ENCODE measurements around the gene CDK10. TPM values are rescaled to one million over a fixed set of nuclear protein-coding genes. Genes with fewer than 3 reads are reported as not detected.
A peak's percentile ranks its signal among the peaks of the same experiment; 100 is the strongest.

The CDK10 gene
- polyA plus RNA-seq, 3 donors from 2014 or later = 28.0 to 42.7 (median 35.2) TPM

GRCh38 chr16:89732142-89732917, 45.8 kb downstream of the CDK10 start:
- Mint-ChIP-seq H3K9me3 (no peaks in the 10 kb centered on the region), H3K36me3 (peaks cover 19 to 57% (median 27%) of the 10 kb centered on the region in 3 donors), H3K27ac (peak overlapping the region; percentile 62 to 79 (median 74)), H3K27me3 (ENCODE audit: low read depth in 3 of 3) (peaks cover 22 to 39% (median 30%) of the 10 kb centered on the region in 3 donors), H3K4me1 (peaks cover 64 to 71% of the 10 kb centered on the region in 2 donors), H3K4me3 (peak overlapping the region in 2 of 5 donors; percentile 33 to 45)
- DNase-seq = no peak

DNA sequence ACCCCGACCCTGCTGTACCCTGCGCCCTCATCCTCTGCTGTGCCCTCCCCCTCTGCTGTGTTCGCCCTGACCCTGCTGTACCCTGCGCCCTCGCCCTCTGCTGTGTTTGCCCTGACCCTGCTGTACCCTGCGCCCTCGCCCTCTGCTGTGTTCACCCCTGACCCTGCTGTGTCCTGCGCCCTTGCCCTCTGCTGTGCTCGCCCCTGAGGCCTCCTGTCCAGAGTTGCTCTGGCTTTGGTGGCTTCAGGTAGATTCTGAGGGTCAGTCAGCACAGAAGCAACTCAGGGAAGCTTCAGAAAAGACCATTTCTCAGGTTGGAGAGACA, 46.4 kb downstream of the CDK10 start:
- Mint-ChIP-seq H3K27ac (peak overlapping the region; percentile 45 to 75 (median 68)), H3K36me3 (peaks cover 21 to 57% (median 27%) of the 10 kb centered on the region in 3 donors), H3K27me3 (ENCODE audit: low read depth in 3 of 3) (peaks cover 22 to 39% (median 31%) of the 10 kb centered on the region in 3 donors), H3K4me3 (peak overlapping the region in 1 of 5 donors; percentile 12), H3K9me3 (no peaks in the 10 kb centered on the region), H3K4me1 (peaks cover 64 to 71% of the 10 kb centered on the region in 2 donors)
- no peak for DNase-seq

DNA sequence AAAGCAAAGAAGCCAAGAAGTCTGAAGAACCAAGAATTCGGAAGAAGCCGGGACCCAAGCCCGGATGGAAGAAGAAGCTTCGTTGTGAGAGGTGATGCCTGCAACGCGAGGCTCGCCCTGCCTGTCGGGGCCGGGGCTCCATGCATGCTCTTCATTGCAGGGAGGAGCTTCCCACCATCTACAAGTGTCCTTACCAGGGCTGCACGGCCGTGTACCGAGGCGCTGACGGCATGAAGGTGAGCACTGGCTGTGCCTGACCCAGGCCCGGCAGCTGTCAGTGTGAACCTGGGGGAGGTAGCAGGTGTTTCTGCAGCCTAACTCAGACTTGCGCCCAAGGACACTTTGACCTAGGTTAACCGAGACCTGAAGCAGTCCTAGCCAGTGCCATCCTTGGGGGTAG, 46.8 kb downstream of the CDK10 start:
- no peak for DNase-seq
- Mint-ChIP-seq H3K9me3 (no peaks in the 10 kb centered on the region), H3K4me3 (peak overlapping the region in 1 of 5 donors; percentile 12), H3K36me3 (peaks cover 21 to 60% (median 28%) of the 10 kb centered on the region in 3 donors), H3K4me1 (peaks cover 66 to 73% of the 10 kb centered on the region in 2 donors), H3K27me3 (ENCODE audit: low read depth in 3 of 3) (peaks cover 22 to 36% (median 32%) of the 10 kb centered on the region in 3 donors), H3K27ac (peak overlapping the region in 4 of 6 donors; percentile 45 to 74 (median 66))

- Mint-ChIP-seq H3K9me3 (no peaks in the 10 kb centered on the region), H3K4me3 (no peak overlapping the region), H3K27me3 (ENCODE audit: low read depth in 3 of 3) (peaks cover 24 to 34% (median 34%) of the 10 kb centered on the region in 3 donors), H3K27ac (peak overlapping the region in 2 of 6 donors; percentile 35 to 60), H3K36me3 (peaks cover 21 to 63% (median 28%) of the 10 kb centered on the region in 3 donors), H3K4me1 (peaks cover 69 to 75% of the 10 kb centered on the region in 2 donors)
- no peak for DNase-seq
These were observed 47.3 kb downstream of the CDK10 start for GRCh38 chr16:89733792-89734191.

GRCh38 chr16:89736554-89736953, 50.1 kb downstream of the CDK10 start:
- H3K27me3 Mint-ChIP-seq (ENCODE audit: low read depth in 3 of 3) = peaks cover 25 to 36% (median 25%) of the 10 kb centered on the region in 3 donors
- H3K36me3 Mint-ChIP-seq = peaks cover 22 to 65% (median 28%) of the 10 kb centered on the region in 3 donors
- peaks cover 68 to 73% of the 10 kb centered on the region in 2 donors for H3K4me1 Mint-ChIP-seq
- H3K9me3 Mint-ChIP-seq = no peaks in the 10 kb centered on the region
- peak overlapping the region; percentile 81 to 95 (median 90) for H3K27ac Mint-ChIP-seq
- H3K4me3 Mint-ChIP-seq = peak overlapping the region; percentile 57 to 79 (median 72)
- no peak for DNase-seq

- Mint-ChIP-seq H3K4me3 (peak overlapping the region; percentile 57 to 79 (median 72)), H3K9me3 (no peaks in the 10 kb centered on the region), H3K36me3 (peaks cover 17 to 57% (median 22%) of the 10 kb centered on the region in 3 donors), H3K4me1 (peaks cover 60 to 65% of the 10 kb centered on the region in 2 donors), H3K27me3 (ENCODE audit: low read depth in 3 of 3) (peaks cover 25 to 36% (median 25%) of the 10 kb centered on the region in 3 donors), H3K27ac (peak overlapping the region; percentile 81 to 95 (median 90))
- peak; percentile 68 to 80 (median 75) for DNase-seq
These were observed 51.0 kb downstream of the CDK10 start for GRCh38 chr16:89737341-89738071.

GRCh38 chr16:89738072-89738377, 51.5 kb downstream of the CDK10 start:
- no peak for DNase-seq
- H3K9me3 Mint-ChIP-seq = no peaks in the 10 kb centered on the region
- H3K27ac Mint-ChIP-seq = peak overlapping the region; percentile 81 to 95 (median 90)
- H3K36me3 Mint-ChIP-seq = peaks cover 17 to 55% (median 18%) of the 10 kb centered on the region in 3 donors
- peak overlapping the region; percentile 57 to 79 (median 72) for H3K4me3 Mint-ChIP-seq
- H3K27me3 Mint-ChIP-seq (ENCODE audit: low read depth in 3 of 3) = peaks cover 22 to 32% (median 25%) of the 10 kb centered on the region in 3 donors
- peaks cover 60 to 65% of the 10 kb centered on the region in 2 donors for H3K4me1 Mint-ChIP-seq

GRCh38 chr16:89738538-89739317, 52.2 kb downstream of the CDK10 start:
- no peak for DNase-seq
- H3K4me3 Mint-ChIP-seq = no peak overlapping the region
- peak overlapping the region; percentile 23 to 95 (median 90) for H3K27ac Mint-ChIP-seq
- H3K36me3 Mint-ChIP-seq = peaks cover 16 to 51% (median 17%) of the 10 kb centered on the region in 3 donors
- peaks cover 18 to 27% (median 25%) of the 10 kb centered on the region in 3 donors for H3K27me3 Mint-ChIP-seq (ENCODE audit: low read depth in 3 of 3)
- H3K4me1 Mint-ChIP-seq = peaks cover 60 to 67% of the 10 kb centered on the region in 2 donors
- no peaks in the 10 kb centered on the region for H3K9me3 Mint-ChIP-seq

DNA sequence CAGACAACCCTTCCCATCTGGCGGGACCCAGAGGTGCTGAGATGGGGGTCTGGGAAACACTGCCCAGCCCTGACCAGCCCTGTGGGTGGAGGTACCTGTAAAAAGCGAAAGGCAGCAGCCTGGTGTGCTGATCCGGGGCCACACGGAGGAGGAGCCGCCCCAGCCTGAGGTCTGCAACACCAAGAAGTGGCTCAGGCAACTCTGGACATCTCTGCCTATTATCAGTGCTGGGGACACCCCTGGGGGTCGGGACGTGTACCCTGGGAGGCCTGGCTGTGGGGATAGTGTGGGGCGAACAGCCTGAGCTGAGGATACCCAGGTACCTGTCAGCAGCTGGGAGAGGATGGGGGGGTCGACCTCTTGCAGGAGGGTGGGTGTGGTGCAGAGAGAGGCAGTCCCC, 52.9 kb downstream of the CDK10 start:
- Mint-ChIP-seq H3K27ac (peak overlapping the region in 5 of 6 donors; percentile 23 to 89 (median 60)), H3K4me1 (peaks cover 58 to 63% of the 10 kb centered on the region in 2 donors), H3K27me3 (ENCODE audit: low read depth in 3 of 3) (peaks cover 18 to 27% (median 25%) of the 10 kb centered on the region in 3 donors), H3K9me3 (no peaks in the 10 kb centered on the region), H3K4me3 (no peak overlapping the region), H3K36me3 (peaks cover 15 to 45% (median 16%) of the 10 kb centered on the region in 3 donors)
- no peak for DNase-seq

GRCh38 chr16:89741342-89742014, 55.0 kb downstream of the CDK10 start:
- Mint-ChIP-seq H3K36me3 (peaks cover 12 to 38% (median 12%) of the 10 kb centered on the region in 3 donors), H3K27me3 (ENCODE audit: low read depth in 3 of 3) (peaks cover 15 to 25% (median 19%) of the 10 kb centered on the region in 3 donors), H3K4me3 (no peak overlapping the region), H3K4me1 (peaks cover 45 to 51% of the 10 kb centered on the region in 2 donors), H3K9me3 (no peaks in the 10 kb centered on the region), H3K27ac (peak overlapping the region; percentile 22 to 76 (median 46))
- no peak for DNase-seq

- peaks cover 8 to 13% (median 10%) of the 10 kb centered on the region in 3 donors for H3K27me3 Mint-ChIP-seq (ENCODE audit: low read depth in 3 of 3)
- H3K27ac Mint-ChIP-seq = peak overlapping the region; percentile 29 to 83 (median 76)
- no peak for DNase-seq
- no peak overlapping the region for H3K4me3 Mint-ChIP-seq
- no peaks in the 10 kb centered on the region for H3K9me3 Mint-ChIP-seq
- peaks cover 31 to 36% of the 10 kb centered on the region in 2 donors for H3K4me1 Mint-ChIP-seq
- peaks cover 5 to 29% (median 7%) of the 10 kb centered on the region in 3 donors for H3K36me3 Mint-ChIP-seq
These were observed 56.5 kb downstream of the CDK10 start for GRCh38 chr16:89742948-89743347.

- peaks cover 12 to 21% of the 10 kb centered on the region in 2 donors for H3K4me1 Mint-ChIP-seq
- H3K4me3 Mint-ChIP-seq = no peak overlapping the region
- peaks cover 4 to 14% (median 10%) of the 10 kb centered on the region in 3 donors for H3K36me3 Mint-ChIP-seq
- H3K27me3 Mint-ChIP-seq (ENCODE audit: low read depth in 3 of 3) = peaks cover 2 to 9% (median 4%) of the 10 kb centered on the region in 3 donors
- H3K27ac Mint-ChIP-seq = peak overlapping the region in 5 of 6 donors; percentile 16 to 71 (median 40)
- H3K9me3 Mint-ChIP-seq = no peaks in the 10 kb centered on the region
- DNase-seq = no peak
These were observed 58.3 kb downstream of the CDK10 start for GRCh38 chr16:89744813-89745212.
